HG02588 (cell line): ENCODE results near the gene TMEM18.

ENCODE experiments used
- ATAC-seq: cut with Tn5 transposase; IDR thresholded peaks from one replicate; pipeline ENCODE4 v1.9.1; 2021; ENCODE audit warnings: mild to moderate bottlenecking, moderate library complexity; ENCODE audit not compliant: unreplicated experiment

TMEM18 gene

GRCh38 chr2:673615-674320, 3.4 kb downstream of the TMEM18 start:
- no peak for ATAC-seq

- ATAC-seq: no peak
Observed at GRCh38 chr2:673016-673415, 4.2 kb downstream of the TMEM18 start.

DNA sequence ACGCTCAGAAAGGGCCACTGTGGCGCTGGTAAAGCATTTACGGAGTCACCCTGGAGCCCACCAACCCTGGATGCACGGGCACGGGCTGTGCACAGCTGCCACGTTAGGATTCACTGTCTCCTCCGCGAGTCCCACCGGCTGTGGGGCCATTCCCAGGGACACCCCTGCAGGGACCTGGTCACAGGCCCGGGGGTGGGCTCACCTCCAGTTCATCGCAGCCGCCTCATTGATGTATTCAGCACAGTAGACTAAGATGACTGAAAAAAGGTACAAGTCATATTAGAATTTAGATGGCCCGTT, 4.7 kb downstream of the TMEM18 start:
- ATAC-seq: no peak

DNA sequence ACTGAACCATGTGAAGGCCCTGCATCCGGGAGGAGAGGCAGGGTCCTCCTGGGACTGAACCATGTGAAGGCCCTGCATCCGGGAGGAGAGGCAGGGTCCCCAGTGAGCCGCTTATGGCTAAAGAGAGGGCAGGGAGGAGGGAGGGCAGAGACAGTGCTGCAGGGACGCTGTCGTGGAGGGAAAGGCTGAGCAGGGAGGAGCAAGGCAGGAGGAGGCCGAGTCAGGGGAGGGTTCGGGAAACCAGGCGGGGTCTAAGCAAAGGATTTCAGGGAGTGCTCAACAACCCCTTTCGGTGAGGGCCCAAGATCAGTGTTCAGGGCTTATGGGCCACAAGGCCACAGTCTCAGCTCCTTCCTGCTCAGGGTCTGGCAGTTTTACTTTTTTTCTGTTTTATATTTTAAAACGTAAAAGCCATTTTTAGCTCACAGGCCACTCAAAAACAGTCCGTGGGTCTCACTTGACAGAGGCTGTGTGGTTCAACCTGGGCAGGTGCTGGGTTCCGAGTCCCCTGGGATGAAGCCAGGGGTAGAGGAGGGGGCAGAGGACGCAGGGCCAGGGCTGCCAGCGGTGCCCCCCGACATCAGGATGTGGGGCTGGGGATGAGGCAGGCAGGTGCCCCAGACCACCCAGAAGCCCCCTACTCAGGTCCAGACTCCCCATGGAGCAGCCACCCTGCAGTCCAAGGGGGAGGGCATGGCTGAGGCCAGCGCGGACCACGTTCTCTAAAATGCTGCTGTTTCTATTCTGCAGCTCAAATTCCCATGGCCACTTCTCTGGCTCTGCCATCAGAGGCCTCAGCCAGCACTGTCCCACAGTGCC, 5.2 kb downstream of the TMEM18 start:
- no peak for ATAC-seq

GRCh38 chr2:671072-671471, 6.1 kb downstream of the TMEM18 start:
- no peak for ATAC-seq

DNA sequence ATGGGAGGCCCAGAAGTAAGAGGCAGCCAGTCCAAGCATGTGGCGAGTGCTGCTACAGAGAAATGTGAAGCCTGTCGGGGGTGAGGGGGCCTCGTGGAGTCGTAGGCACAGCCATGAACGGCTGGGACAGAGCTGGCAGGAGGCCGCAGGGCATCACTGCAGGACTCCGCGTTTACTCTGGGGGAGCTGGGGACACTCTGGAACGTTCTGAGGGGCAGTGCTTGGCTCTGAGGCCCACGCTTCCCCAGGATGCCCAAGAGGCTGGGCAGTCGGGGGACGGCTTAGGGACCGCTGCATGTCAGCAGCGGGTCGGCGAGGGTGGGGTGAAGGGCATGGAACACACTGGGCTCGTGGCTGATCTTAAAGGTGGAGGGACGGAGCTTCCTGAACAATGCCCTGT, 6.6 kb downstream of the TMEM18 start:
- ATAC-seq: no peak

DNA sequence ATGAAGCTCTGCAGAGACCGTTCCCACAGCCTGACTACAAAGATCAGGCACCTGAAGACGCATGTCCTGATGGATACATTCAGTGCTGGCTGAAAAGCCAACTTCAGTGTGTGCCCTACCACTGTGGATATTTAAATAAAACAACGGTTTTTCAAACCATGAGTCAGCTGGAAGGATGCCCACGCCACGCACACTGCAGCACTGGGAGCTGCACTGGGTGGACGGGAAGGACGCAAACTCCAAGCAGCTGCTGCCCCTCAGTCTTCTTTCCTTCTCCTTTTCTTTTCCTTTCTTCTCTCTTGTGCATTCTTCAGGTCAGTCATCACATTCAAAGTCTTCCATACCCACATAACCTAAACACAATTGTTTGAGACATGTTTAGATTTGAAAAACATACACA, 7.9 kb downstream of the TMEM18 start:
- ATAC-seq: no peak

GRCh38 chr2:668000-668398, 9.2 kb downstream of the TMEM18 start:
- ATAC-seq: no peak

- ATAC-seq: no peak
Observed at GRCh38 chr2:667332-667999, 9.7 kb downstream of the TMEM18 start.

DNA sequence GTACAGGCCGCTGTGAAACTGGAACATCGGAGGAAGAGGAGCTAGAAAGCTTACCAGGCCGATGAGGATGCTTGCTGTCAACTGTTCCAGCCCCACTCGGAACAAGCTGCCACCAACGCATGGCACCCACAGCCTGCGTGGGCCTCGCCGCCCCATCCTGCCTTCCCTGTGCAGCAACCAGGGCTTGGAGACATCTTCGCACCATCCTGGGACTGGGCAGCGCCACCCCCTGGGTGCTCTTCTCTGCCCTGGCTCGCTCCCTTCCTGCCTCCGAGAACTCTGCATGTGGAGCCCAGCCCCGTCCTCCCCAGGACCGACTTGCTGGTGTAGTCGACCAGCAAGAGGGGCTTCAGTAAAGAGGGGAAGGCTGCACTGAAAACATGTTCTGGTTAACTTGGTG, 10.8 kb downstream of the TMEM18 start:
- ATAC-seq: no peak

- no peak for ATAC-seq
Observed at GRCh38 chr2:665340-666073, 11.7 kb downstream of the TMEM18 start.

DNA sequence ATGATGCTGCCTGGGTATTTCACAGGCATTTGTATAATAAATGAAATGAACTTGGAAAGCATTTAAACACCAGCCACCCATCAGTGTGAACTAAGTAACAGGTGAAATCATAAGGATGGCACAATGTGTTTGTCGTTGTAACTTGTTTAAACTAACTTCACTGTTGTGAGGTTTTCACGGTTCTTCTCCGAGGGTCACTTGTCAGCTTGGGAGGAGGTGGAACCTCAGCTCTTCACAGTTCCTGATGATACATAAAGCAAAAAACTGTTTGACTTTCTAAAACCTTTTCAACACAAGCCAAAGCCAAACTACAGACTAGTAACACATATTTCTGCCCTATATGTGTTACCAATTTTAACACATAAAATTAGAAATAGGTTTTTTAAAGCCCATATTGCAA, 13.1 kb downstream of the TMEM18 start:
- ATAC-seq: no peak

DNA sequence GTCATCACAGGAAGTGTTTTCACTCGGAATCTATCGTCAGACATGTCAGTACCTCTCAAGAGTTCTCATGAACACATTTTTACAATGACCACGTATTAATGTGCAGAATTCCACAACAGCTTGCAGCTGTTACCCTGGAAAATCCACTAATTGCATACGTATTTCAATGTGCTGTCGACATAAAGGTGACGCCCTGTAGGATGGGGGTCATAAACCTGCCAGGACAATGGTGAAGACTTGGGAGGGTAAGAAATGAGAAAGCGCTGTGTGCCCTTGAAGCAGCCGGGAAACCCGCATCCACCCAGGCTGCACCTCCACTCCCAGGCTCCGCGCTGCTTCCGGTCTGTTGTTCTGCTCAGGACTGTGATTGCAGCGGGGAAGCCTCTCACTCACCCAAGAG, 14.0 kb downstream of the TMEM18 start:
- ATAC-seq: no peak

DNA sequence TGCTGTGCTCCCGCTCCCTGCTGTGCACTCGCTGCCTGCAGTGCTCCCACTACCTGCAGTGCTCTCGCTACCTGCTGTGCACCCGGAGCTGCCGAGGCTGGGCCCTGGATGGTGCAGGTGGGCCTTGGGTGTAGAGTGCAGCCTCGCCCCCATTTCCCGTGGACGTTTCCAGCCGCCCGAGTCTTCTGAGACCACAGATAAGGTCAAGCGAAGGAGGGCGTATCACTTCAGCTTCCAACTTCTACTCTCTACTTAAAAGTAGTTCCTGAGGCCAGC, 15.9 kb downstream of the TMEM18 start:
- ATAC-seq: no peak

- no peak for ATAC-seq
Observed at GRCh38 chr2:660586-661359, 16.4 kb downstream of the TMEM18 start.

GRCh38 chr2:660029-660428, 17.2 kb downstream of the TMEM18 start:
- no peak for ATAC-seq

DNA sequence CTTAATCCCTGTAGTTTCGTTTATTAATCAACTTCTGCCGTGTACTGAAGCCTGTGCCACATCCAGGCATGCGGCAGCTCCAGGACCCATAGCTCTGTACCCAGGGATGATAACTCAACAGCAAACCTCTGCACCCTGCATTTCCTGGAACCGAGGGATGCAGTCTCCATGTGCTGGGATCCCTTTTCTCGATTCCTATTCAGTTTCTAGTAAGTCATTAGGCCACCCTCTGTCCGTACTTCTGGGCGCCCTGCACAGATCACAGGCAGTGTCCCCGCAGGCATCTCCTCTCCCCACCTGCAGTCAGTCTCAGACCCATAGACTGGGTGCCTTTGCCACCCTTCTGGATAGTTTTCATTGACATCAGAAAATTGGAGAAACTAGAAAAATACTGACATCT, 18.8 kb downstream of the TMEM18 start:
- ATAC-seq: no peak

- no peak for ATAC-seq
Observed at GRCh38 chr2:657766-658165, 19.4 kb downstream of the TMEM18 start.

GRCh38 chr2:656676-657075, 20.5 kb downstream of the TMEM18 start:
- ATAC-seq: no peak

- ATAC-seq: no peak
Observed at GRCh38 chr2:655626-656025, 21.6 kb downstream of the TMEM18 start.

GRCh38 chr2:654896-655295, 22.3 kb downstream of the TMEM18 start:
- ATAC-seq: no peak
